ENCODE results near the gene DNAAF6.
"Not testable (repeated sequence)": the region's sequence is repeated elsewhere in the genome, so short reads cannot be mapped to it uniquely, and the experiment has no call there.

The DNAAF6 gene

GRCh38 chrX:107205770-107206696, at the start of gene DNAAF6, which contains the start of gene NUP62CL:
Gene DNAAF6, plus strand, starts transcription at chrX:107206611. Its CDS starts 6,265 bp downstream, at chrX:107212876.
Gene NUP62CL, minus strand, starts transcription at chrX:107206433. Its CDS starts 31,287 bp downstream, at chrX:107175146.
- TF ChIP-seq CTCF (IDR thresholded peaks at IDR 0.05; ENCODE audit: low read depth, low read length) = no peak
- DNase-seq (ENCODE audit: low read depth, low spot score) = peak; percentile 29
- in situ Hi-C loops (cut with HindIII; ENCODE audit: low sequenced_read_pairs) = no loop called here
- peak within 1 kb of the TSS; percentile 48 for H3K4me3 ChIP-seq (ENCODE audit: low read depth, low read length)

GRCh38 chrX:107157618-107158017, 48.8 kb upstream of the DNAAF6 start:
- H3K4me3 ChIP-seq (ENCODE audit: low read depth, low read length); in situ Hi-C loops (cut with HindIII; ENCODE audit: low sequenced_read_pairs); DNase-seq (ENCODE audit: low read depth, low spot score): not testable (repeated sequence)

GRCh38 chrX:107167163-107167921, 39.1 kb upstream of the DNAAF6 start:
- H3K4me3 ChIP-seq (ENCODE audit: low read depth, low read length) = no peak overlapping the region
- TF ChIP-seq CTCF (IDR thresholded peaks at IDR 0.05; ENCODE audit: low read depth, low read length) = no peak
- DNase-seq (ENCODE audit: low read depth, low spot score) = no peak
- in situ Hi-C loops (cut with HindIII; ENCODE audit: low sequenced_read_pairs) = no loop called here

GRCh38 chrX:107168257-107168656, 38.2 kb upstream of the DNAAF6 start:
- H3K4me3 ChIP-seq (ENCODE audit: low read depth, low read length) = no peak overlapping the region
- TF ChIP-seq CTCF (IDR thresholded peaks at IDR 0.05; ENCODE audit: low read depth, low read length) = no peak
- in situ Hi-C loops (cut with HindIII; ENCODE audit: low sequenced_read_pairs) = no loop called here
- no peak for DNase-seq (ENCODE audit: low read depth, low spot score)

- in situ Hi-C loops (cut with HindIII; ENCODE audit: low sequenced_read_pairs) = no loop called here
- TF ChIP-seq CTCF (IDR thresholded peaks at IDR 0.05; ENCODE audit: low read depth, low read length) = no peak
These were observed 37.7 kb upstream of the DNAAF6 start for GRCh38 chrX:107168712-107169111.

GRCh38 chrX:107171369-107172102, 34.9 kb upstream of the DNAAF6 start:
- TF ChIP-seq CTCF (IDR thresholded peaks at IDR 0.05; ENCODE audit: low read depth, low read length) = no peak

More at GRCh38 chrX:107168712-107169111, 37.7 kb upstream of the DNAAF6 start:
- no peak overlapping the region for H3K4me3 ChIP-seq (ENCODE audit: low read depth, low read length)
- DNase-seq (ENCODE audit: low read depth, low spot score) = no peak

More at GRCh38 chrX:107171369-107172102, 34.9 kb upstream of the DNAAF6 start:
- in situ Hi-C loops (cut with HindIII; ENCODE audit: low sequenced_read_pairs) = no loop called here
- H3K4me3 ChIP-seq (ENCODE audit: low read depth, low read length) = no peak overlapping the region
- no peak for DNase-seq (ENCODE audit: low read depth, low spot score)

Measured in astrocyte of the spinal cord (primary cell).